SK-N-SH (cell line): ENCODE measurements around the gene LMBR1. TPM values are rescaled to one million over a fixed set of nuclear protein-coding genes. Genes with fewer than 3 reads are reported as not detected.
"Not testable (repeated sequence)": the region's sequence is repeated elsewhere in the genome, so short reads cannot be mapped to it uniquely, and the experiment has no call there.

Source experiments
- CTCF ChIA-PET: fragments of 300-600, 350-600 bp; formaldehyde crosslinking; extraction: SDS; loops from one replicate; lab custom pipeline; 2021; lab: Yijun Ruan, JAX
- POLR2A ChIA-PET: fragments of 350-600 bp; sonication (Branson Sonifier 250); formaldehyde crosslinking; extraction: SDS; loops from one replicate; lab custom pipeline; 2020; ENCODE audit warnings: antibody characterized with exemption, inconsistent platforms; lab: Yijun Ruan, JAX
- DNase-seq: peaks from one replicate; pipeline ENCODE4 v3.0.0; 2012
- H2AFZ ChIP-seq: fragments of 200-600 bp; sonication (generic); 2 replicates; pipeline ENCODE4 v1.8.1; 2016; ENCODE audit warnings: antibody characterized with exemption, mild to moderate bottlenecking, low read depth
- H3F3A ChIP-seq: fragments of 200-600 bp; sonication (generic); replicated peaks from 2 replicates; pipeline ENCODE3; 2016; ENCODE audit warnings: antibody characterized with exemption, mild to moderate bottlenecking; ENCODE audit not compliant: insufficient read depth
- H3K27ac ChIP-seq, 2 experiments: fragments of 200-500 bp in 1 of 2; fragments of 200-600 bp in 1 of 2; sonication (Bioruptor generic) in 1 of 2; sonication (generic), shearing (Covaris generic) in 1 of 2; 2 replicates each; pipeline versions ENCODE4 v1.5.1 to v1.6.1; 2014 to 2016; ENCODE audit warnings: low read depth in 2 of 2, inconsistent platforms in 1 of 2, low read length in 1 of 2, mild to moderate bottlenecking in 1 of 2, mixed read lengths in 1 of 2
- H3K27me3 ChIP-seq: fragments of 200-600 bp; sonication (generic), shearing (Covaris generic); 2 replicates; pipeline ENCODE4 v1.6.1; 2016; ENCODE audit warnings: mixed run types; ENCODE audit not compliant: insufficient read depth
- H3K36me3 ChIP-seq, 2 experiments: fragments of 200-500 bp in 1 of 2; fragments of 200-600 bp in 1 of 2; sonication (Bioruptor generic) in 1 of 2; sonication (generic) in 1 of 2; replicated peaks in 1 of 2; 2 replicates each; pipeline versions ENCODE3 to v1.5.1; 2014 to 2016; ENCODE audit warnings: low read length in 1 of 2, mild to moderate bottlenecking in 1 of 2; ENCODE audit not compliant: insufficient read depth in 2 of 2, control insufficient read depth in 1 of 2
- H3K4me1 ChIP-seq, 2 experiments: fragments of 200-500 bp in 1 of 2; fragments of 200-600 bp in 1 of 2; sonication (Bioruptor generic) in 1 of 2; sonication (generic), shearing (Covaris generic) in 1 of 2; 2 replicates each; pipeline versions ENCODE4 v1.5.1 to v1.6.1; 2014 to 2016; ENCODE audit warnings: low read depth in 1 of 2, low read length in 1 of 2, mixed run types in 1 of 2; ENCODE audit not compliant: insufficient read depth in 2 of 2, control insufficient read depth in 1 of 2
- H3K4me2 ChIP-seq: fragments of 200-600 bp; sonication (generic), shearing (Covaris generic); 2 replicates; pipeline ENCODE4 v1.6.1; 2017; ENCODE audit warnings: mixed run types
- H3K4me3 ChIP-seq, 2 experiments: fragments of 200-500 bp in 1 of 2; fragments of 200-600 bp in 1 of 2; sonication (Bioruptor generic) in 1 of 2; sonication (generic), shearing (Covaris generic) in 1 of 2; 2 replicates each; pipeline versions ENCODE4 v1.5.1 to v1.8.1; 2014 to 2016; ENCODE audit warnings: low read depth in 2 of 2, inconsistent platforms in 1 of 2, low read length in 1 of 2, mild to moderate bottlenecking in 1 of 2, mixed read lengths in 1 of 2, moderate library complexity in 1 of 2
- H3K79me2 ChIP-seq: fragments of 200-600 bp; sonication (generic); 2 replicates; pipeline ENCODE4 v1.8.1; 2017; ENCODE audit warnings: mild to moderate bottlenecking; ENCODE audit not compliant: insufficient read depth
- H3K9ac ChIP-seq: fragments of 200-600 bp; sonication (generic); 2 replicates; pipeline ENCODE4 v1.6.1; 2017; ENCODE audit warnings: mixed run types
- H3K9me2 ChIP-seq: fragments of 200-600 bp; sonication (generic); 2 replicates; pipeline ENCODE4 v1.6.1; 2017; ENCODE audit warnings: mixed run types
- H3K9me3 ChIP-seq: fragments of 200-600 bp; sonication (generic); 2 replicates; pipeline ENCODE4 v1.6.1; 2017; ENCODE audit warnings: mixed run types, mild to moderate bottlenecking, moderate library complexity
- H4K20me1 ChIP-seq: fragments of 200-600 bp; sonication (generic); 2 replicates; pipeline ENCODE4 v1.6.1; 2017; ENCODE audit warnings: mild to moderate bottlenecking, mixed run types; ENCODE audit not compliant: insufficient read depth
- ELF1 ChIP-seq: IDR thresholded peaks from 2 replicates; pipeline ENCODE4 v1.4.0; 2012
- EZH2phosphoT487 ChIP-seq: fragments of 200-600 bp; sonication (generic); IDR thresholded peaks from 2 replicates; pipeline ENCODE4 v1.6.1; 2017; ENCODE audit warnings: low read depth, mixed run types, mild to moderate bottlenecking, antibody characterized with exemption, moderate library complexity, borderline replicate concordance
- FOXM1 ChIP-seq: IDR thresholded peaks from 2 replicates; pipeline ENCODE4 v1.4.0; 2012; ENCODE audit warnings: low read depth, mild to moderate bottlenecking
- JUND ChIP-seq: IDR thresholded peaks from 2 replicates; pipeline ENCODE4 v1.4.0; 2012
- MEF2A ChIP-seq: IDR thresholded peaks from 2 replicates; pipeline ENCODE4 v1.4.0; 2012; ENCODE audit warnings: low read depth, borderline replicate concordance
- MXI1 ChIP-seq: IDR thresholded peaks from 2 replicates; pipeline ENCODE4 v1.6.1; 2012; ENCODE audit warnings: mild to moderate bottlenecking, low read depth, low read length, improper control_type of control experiment
- NFIC ChIP-seq: IDR thresholded peaks from 2 replicates; pipeline ENCODE4 v1.4.0; 2012; ENCODE audit warnings: borderline replicate concordance
- RCOR1 ChIP-seq: fragments of 150-350 bp; IDR thresholded peaks from 2 replicates; pipeline ENCODE4 v1.6.1; 2017; ENCODE audit warnings: antibody characterized with exemption, low read length
- RFX5 ChIP-seq: IDR thresholded peaks from 2 replicates; pipeline ENCODE4 v1.6.1; 2012; ENCODE audit warnings: mild to moderate bottlenecking, improper control_type of control experiment, low read length
- SIN3A ChIP-seq: IDR thresholded peaks from 2 replicates; pipeline ENCODE4 v1.6.1; 2012; ENCODE audit warnings: low read depth, mild to moderate bottlenecking, low read length, moderate library complexity, borderline replicate concordance
- SMC3 ChIP-seq: IDR thresholded peaks from 2 replicates; pipeline ENCODE4 v1.6.1; 2012; ENCODE audit warnings: low read depth, low read length, improper control_type of control experiment
- TAF1 ChIP-seq: IDR thresholded peaks from 2 replicates; pipeline ENCODE4 v1.6.1; 2012; ENCODE audit warnings: low read depth, mild to moderate bottlenecking, low read length, moderate library complexity, borderline replicate concordance
- YY1 ChIP-seq: IDR thresholded peaks from 2 replicates; pipeline ENCODE4 v1.4.0; 2012; ENCODE audit warnings: low read depth, mild to moderate bottlenecking
- WGBS: methylation state at CpG from one replicate; pipeline ENCODE4 v1.1.6; 2017; ENCODE audit warnings: low lambda C conversion rate; 5-methylcytosine and 5-hydroxymethylcytosine counted together
- polyA plus RNA-seq, 3 experiments: library from polyadenylated mRNA; depleted of rRNA; stranded (reverse); fragments of >200 nt; gene quantifications; 2 replicates each; pipeline ENCODE4 v1.2.3, GENCODE V29; 2012
- TF ChIP-seq, protein P1 (sequence below): IDR thresholded peaks from 2 replicates; pipeline ENCODE4 v1.4.0; 2012; ENCODE audit warnings: low read depth, borderline replicate concordance
- TF ChIP-seq, protein P2 (sequence below): IDR thresholded peaks from 2 replicates; pipeline ENCODE4 v1.6.1; 2012; ENCODE audit warnings: mild to moderate bottlenecking, low read depth, low read length, moderate library complexity
- TF ChIP-seq, protein P3 (sequence below): fragments of 150-350 bp; IDR thresholded peaks from 2 replicates; pipeline ENCODE4 v1.6.1; 2017; ENCODE audit warnings: antibody characterized with exemption, low read length, low read depth, borderline replicate concordance
- TF ChIP-seq, protein P4 (sequence below): fragments of 150-350 bp; IDR thresholded peaks from 2 replicates; pipeline ENCODE4 v1.6.1; 2016; ENCODE audit warnings: mild to moderate bottlenecking, low read depth, low read length

Gene LMBR1
- polyA plus RNA-seq, 1 of the 3 experiments (the other 2 are of a cell fraction) = 24.6 TPM

DNA sequence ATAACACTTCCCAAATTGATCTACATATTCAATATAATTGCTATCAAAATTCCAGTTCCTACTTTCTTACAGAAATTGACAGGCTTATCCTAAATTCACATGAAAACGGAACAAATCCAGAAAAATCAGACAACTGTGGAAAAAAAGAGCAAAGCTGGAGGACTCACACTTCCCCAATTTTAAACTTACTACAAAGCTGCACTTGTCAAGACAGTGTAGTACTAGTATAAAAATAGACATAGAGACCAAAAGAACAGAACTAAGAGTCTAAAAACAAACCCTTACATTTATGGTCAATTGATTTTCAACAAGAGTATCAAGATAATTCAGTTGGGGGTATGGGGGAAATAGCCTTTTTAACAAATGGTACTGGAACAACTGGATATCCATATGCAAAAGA lies 27.5 kb downstream of the LMBR1 start:
- WGBS = 29% methylated on average over 1 of the region's 1 CpG
- no peak overlapping the region for H3K9ac ChIP-seq
- no peak overlapping the region for H2AFZ ChIP-seq
- 0 out of 2 replicates have a peak, but pooled peaks cover 3% of the 10 kb centered on the region for H3K9me2 ChIP-seq
- H3K27me3 ChIP-seq = no peaks in the 10 kb centered on the region
- no peak overlapping the region for H3K27ac ChIP-seq
- H3K9me3 ChIP-seq = 0 out of 2 replicates have a peak, but pooled peaks cover 6% of the 10 kb centered on the region
- H3K36me3 ChIP-seq = peaks cover 0 to 20% of the 10 kb centered on the region in 2 experiments
- no peaks in the 10 kb centered on the region for H4K20me1 ChIP-seq
- no peak overlapping the region for H3K4me3 ChIP-seq
- POLR2A ChIA-PET = no interaction called here
- peaks cover 62% of the 10 kb centered on the region; the same call in 1 of the 2 replicates for H3K79me2 ChIP-seq
- peaks cover 8% of the 10 kb centered on the region for H3F3A ChIP-seq
- CTCF ChIA-PET = no interaction called here
- no peak for DNase-seq
- TF ChIP-seq RCOR1 (no peak), FOXM1 (no peak), NFIC (no peak), YY1 (no peak), EZH2phosphoT487 (no peak), MEF2A (no peak), TAF1 (no peak), RFX5 (no peak), SMC3 (no peak), SIN3A (no peak), MXI1 (no peak), ELF1 (no peak), JUND (no peak)
- TF ChIP-seq, protein P1, sequence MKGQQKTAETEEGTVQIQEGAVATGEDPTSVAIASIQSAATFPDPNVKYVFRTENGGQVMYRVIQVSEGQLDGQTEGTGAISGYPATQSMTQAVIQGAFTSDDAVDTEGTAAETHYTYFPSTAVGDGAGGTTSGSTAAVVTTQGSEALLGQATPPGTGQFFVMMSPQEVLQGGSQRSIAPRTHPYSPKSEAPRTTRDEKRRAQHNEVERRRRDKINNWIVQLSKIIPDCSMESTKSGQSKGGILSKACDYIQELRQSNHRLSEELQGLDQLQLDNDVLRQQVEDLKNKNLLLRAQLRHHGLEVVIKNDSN = no peak
- TF ChIP-seq, protein P2, sequence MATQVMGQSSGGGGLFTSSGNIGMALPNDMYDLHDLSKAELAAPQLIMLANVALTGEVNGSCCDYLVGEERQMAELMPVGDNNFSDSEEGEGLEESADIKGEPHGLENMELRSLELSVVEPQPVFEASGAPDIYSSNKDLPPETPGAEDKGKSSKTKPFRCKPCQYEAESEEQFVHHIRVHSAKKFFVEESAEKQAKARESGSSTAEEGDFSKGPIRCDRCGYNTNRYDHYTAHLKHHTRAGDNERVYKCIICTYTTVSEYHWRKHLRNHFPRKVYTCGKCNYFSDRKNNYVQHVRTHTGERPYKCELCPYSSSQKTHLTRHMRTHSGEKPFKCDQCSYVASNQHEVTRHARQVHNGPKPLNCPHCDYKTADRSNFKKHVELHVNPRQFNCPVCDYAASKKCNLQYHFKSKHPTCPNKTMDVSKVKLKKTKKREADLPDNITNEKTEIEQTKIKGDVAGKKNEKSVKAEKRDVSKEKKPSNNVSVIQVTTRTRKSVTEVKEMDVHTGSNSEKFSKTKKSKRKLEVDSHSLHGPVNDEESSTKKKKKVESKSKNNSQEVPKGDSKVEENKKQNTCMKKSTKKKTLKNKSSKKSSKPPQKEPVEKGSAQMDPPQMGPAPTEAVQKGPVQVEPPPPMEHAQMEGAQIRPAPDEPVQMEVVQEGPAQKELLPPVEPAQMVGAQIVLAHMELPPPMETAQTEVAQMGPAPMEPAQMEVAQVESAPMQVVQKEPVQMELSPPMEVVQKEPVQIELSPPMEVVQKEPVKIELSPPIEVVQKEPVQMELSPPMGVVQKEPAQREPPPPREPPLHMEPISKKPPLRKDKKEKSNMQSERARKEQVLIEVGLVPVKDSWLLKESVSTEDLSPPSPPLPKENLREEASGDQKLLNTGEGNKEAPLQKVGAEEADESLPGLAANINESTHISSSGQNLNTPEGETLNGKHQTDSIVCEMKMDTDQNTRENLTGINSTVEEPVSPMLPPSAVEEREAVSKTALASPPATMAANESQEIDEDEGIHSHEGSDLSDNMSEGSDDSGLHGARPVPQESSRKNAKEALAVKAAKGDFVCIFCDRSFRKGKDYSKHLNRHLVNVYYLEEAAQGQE = no peak
- TF ChIP-seq, protein P3, sequence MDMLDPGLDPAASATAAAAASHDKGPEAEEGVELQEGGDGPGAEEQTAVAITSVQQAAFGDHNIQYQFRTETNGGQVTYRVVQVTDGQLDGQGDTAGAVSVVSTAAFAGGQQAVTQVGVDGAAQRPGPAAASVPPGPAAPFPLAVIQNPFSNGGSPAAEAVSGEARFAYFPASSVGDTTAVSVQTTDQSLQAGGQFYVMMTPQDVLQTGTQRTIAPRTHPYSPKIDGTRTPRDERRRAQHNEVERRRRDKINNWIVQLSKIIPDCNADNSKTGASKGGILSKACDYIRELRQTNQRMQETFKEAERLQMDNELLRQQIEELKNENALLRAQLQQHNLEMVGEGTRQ = no peak
- TF ChIP-seq, protein P4, sequence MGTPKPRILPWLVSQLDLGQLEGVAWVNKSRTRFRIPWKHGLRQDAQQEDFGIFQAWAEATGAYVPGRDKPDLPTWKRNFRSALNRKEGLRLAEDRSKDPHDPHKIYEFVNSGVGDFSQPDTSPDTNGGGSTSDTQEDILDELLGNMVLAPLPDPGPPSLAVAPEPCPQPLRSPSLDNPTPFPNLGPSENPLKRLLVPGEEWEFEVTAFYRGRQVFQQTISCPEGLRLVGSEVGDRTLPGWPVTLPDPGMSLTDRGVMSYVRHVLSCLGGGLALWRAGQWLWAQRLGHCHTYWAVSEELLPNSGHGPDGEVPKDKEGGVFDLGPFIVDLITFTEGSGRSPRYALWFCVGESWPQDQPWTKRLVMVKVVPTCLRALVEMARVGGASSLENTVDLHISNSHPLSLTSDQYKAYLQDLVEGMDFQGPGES = no peak
- H3K4me1 ChIP-seq = no peaks in the 10 kb centered on the region
- H3K4me2 ChIP-seq = no peak overlapping the region

DNA sequence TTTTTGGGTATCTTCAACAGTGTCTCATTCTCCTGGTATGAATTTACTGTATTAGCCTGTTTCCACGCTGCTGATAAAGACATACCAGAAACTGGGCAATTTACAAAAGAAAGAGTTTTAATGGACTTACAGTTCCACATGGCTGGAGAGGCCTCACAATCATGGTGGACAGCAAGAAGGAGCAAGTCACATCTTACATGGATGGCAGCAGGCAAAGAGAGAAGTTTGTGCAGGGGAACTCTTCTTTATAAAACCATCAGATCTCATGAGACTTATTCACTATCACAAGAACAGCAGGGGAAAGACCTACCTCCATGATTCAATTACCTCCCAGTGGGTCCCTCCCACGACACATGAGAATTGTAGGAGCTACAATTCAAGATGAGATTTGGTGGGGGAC lies 31.0 kb downstream of the LMBR1 start:
- WGBS = 91% methylated on average over 2 of the region's 2 CpGs
- Histone ChIP-seq H3K9me3 (0 out of 2 replicates have a peak, but pooled peaks cover 22% of the 10 kb centered on the region), H3K79me2 (peaks cover 55% of the 10 kb centered on the region; the same call in 1 of the 2 replicates), H3K36me3 (peaks cover 0 to 30% of the 10 kb centered on the region in 2 experiments)
- H3K4me1 ChIP-seq, DNase-seq, H3K9me2 ChIP-seq, H4K20me1 ChIP-seq, H2AFZ ChIP-seq, H3K9ac ChIP-seq, POLR2A ChIA-PET, H3K4me2 ChIP-seq, H3F3A ChIP-seq, H3K4me3 ChIP-seq, CTCF ChIA-PET, H3K27ac ChIP-seq, H3K27me3 ChIP-seq: not testable (repeated sequence)
